Breast epithelium (tissue), 4 donors: ENCODE data around the gene ALOX15B. TPM values are rescaled to one million over a fixed set of nuclear protein-coding genes. Genes with fewer than 3 reads are reported as not detected.

Experiments used
- DNase-seq, 2 donors: peaks; one replicate each; pipeline ENCODE4 v3.0.0-alpha.2; 2019; ENCODE audit warnings: low spot score in 2 of 2
- H3K27ac ChIP-seq, 2 donors: fragments of 200-600 bp; sonication (generic) in 1 of 2; one replicate each; pipeline ENCODE4 v1.5.1; 2016 to 2019; ENCODE audit warnings: mild to moderate bottlenecking in 1 of 2
- H3K27me3 ChIP-seq, 2 donors: fragments of 200-600 bp; sonication (generic) in 1 of 2; one replicate each; pipeline versions ENCODE4 v1.5.1 to v1.6.0; 2017 to 2019; ENCODE audit warnings: control low read depth in 1 of 2, mild to moderate bottlenecking in 1 of 2
- H3K36me3 ChIP-seq: fragments of 200-600 bp; one replicate; pipeline ENCODE4 v1.5.1; 2019
- H3K4me1 ChIP-seq, 2 donors: fragments of 200-600 bp; sonication (generic); one replicate each; pipeline ENCODE4 v1.5.1; 2016 to 2019; ENCODE audit warnings: control low read depth in 1 of 2
- H3K4me3 ChIP-seq, 3 donors: fragments of 200-600 bp; sonication (generic); 1 replicate in 2 of 3; 2 replicates in 1 of 3; pipeline ENCODE4 v1.5.1; 2016 to 2019; ENCODE audit warnings: mild to moderate bottlenecking in 3 of 3, moderate library complexity in 2 of 3
- H3K9me3 ChIP-seq, 2 donors: fragments of 200-600 bp; sonication (generic) in 1 of 2; one replicate each; pipeline ENCODE4 v1.5.1; 2016 to 2019; ENCODE audit warnings: control low read depth in 1 of 2
- POLR2A ChIP-seq: fragments of 450-650 bp; IDR thresholded peaks from one replicate; pipeline ENCODE4 v1.6.1; 2016; ENCODE audit warnings: antibody characterized with exemption, mild to moderate bottlenecking, moderate library complexity
- POLR2AphosphoS5 ChIP-seq, 3 donors: sonication (generic); formaldehyde crosslinking; IDR thresholded peaks; one replicate each; pipeline ENCODE4 v1.6.1; 2017; ENCODE audit warnings: antibody characterized with exemption in 3 of 3
- intact Hi-C: fragments of 100-400 bp; cut with DNase I; formaldehyde crosslinking; loops from one replicate; pipeline ENCODE4 v1.15.1; 2023; ENCODE audit warnings: low total_unique reads
- total RNA-seq, 3 donors: library from RNA; depleted of rRNA; stranded (reverse); fragments of >200 nt; gene quantifications; one replicate each; pipeline ENCODE4 v1.1.0, GENCODE V29; 2016

ALOX15B gene
- total RNA-seq, 3 donors from 2014 or later: 3.3 to 38.3 (median 12.3) TPM

- no peaks in the 10 kb centered on the region for H3K27me3 ChIP-seq
- no peaks in the 10 kb centered on the region for H3K9me3 ChIP-seq
- DNase-seq: no peak
- H3K4me3 ChIP-seq: no peak overlapping the region
- no peaks in the 10 kb centered on the region for H3K36me3 ChIP-seq
- intact Hi-C loops: no loop called here
- H3K4me1 ChIP-seq: no peaks in the 10 kb centered on the region
- H3K27ac ChIP-seq: no peak overlapping the region
- TF ChIP-seq POLR2AphosphoS5 (IDR thresholded peaks at IDR 0.05): no peak
Observed at GRCh38 chr17:8095361-8095760, 56.5 kb downstream of the ALOX15B start.

- H3K27ac ChIP-seq: no peak overlapping the region
- intact Hi-C loops: no loop called here
- no peak for DNase-seq
- no peaks in the 10 kb centered on the region for H3K27me3 ChIP-seq
- TF ChIP-seq POLR2A: no peak
- H3K4me3 ChIP-seq: no peak overlapping the region
- H3K9me3 ChIP-seq: no peaks in the 10 kb centered on the region
- no peaks in the 10 kb centered on the region for H3K4me1 ChIP-seq
- no peaks in the 10 kb centered on the region for H3K36me3 ChIP-seq
Observed at GRCh38 chr17:8096541-8096940, 57.7 kb downstream of the ALOX15B start.

Other genes with a start within 250 kb of the ALOX15B start
- 10 to 100 TPM in 2 of 3 donors, 1 to 10 TPM in 1; 6.4 to 89.7 (median 10.5) TPM for gene KDM6B, start 204.8 kb upstream of the ALOX15B start, total RNA-seq
- 10 to 100 TPM in 1 of 3 donors, 1 to 10 TPM in 2; 4.8 to 21.0 (median 5.7) TPM for gene TMEM88, start 184.0 kb upstream of the ALOX15B start, total RNA-seq
- gene NAA38, start 181.5 kb upstream of the ALOX15B start, total RNA-seq: 10 to 100 TPM; 84.7 to 92.4 (median 89.9) TPM
- gene CYB5D1, start 181.1 kb upstream of the ALOX15B start, total RNA-seq: 10 to 100 TPM in 2 of 3 donors, 1 to 10 TPM in 1; 8.2 to 20.5 (median 13.4) TPM
- gene CHD3, start 150.3 kb upstream of the ALOX15B start, total RNA-seq: 10 to 100 TPM; 47.5 to 99.0 (median 90.0) TPM
- gene RNF227, start 122.8 kb upstream of the ALOX15B start, total RNA-seq: 10 to 100 TPM in 1 of 3 donors, 1 to 10 TPM in 2; 4.6 to 19.5 (median 8.6) TPM
- 1 to 10 TPM in 2 of 3 donors, under 1 TPM in 1; 0.48 to 1.5 (median 1.3) TPM for gene KCNAB3, start 109.2 kb upstream of the ALOX15B start, total RNA-seq
- 10 to 100 TPM; 24.9 to 38.9 (median 37.7) TPM for gene TRAPPC1, start 107.1 kb upstream of the ALOX15B start, total RNA-seq
- 10 to 100 TPM; 17.0 to 27.2 (median 23.9) TPM for gene CNTROB, start 106.9 kb upstream of the ALOX15B start, total RNA-seq
- under 1 TPM in 1 of 3 donors, not detected in 2; 0.15 TPM for gene GUCY2D, start 36.4 kb upstream of the ALOX15B start, total RNA-seq
- not detected for gene ALOX12B, start 48.7 kb downstream of the ALOX15B start, total RNA-seq
- under 1 TPM in 1 of 3 donors, not detected in 2; 0.73 TPM for gene ALOXE3, start 79.5 kb downstream of the ALOX15B start, total RNA-seq
- gene HES7, start 85.0 kb downstream of the ALOX15B start, total RNA-seq: not detected
- gene PER1, start 113.3 kb downstream of the ALOX15B start, total RNA-seq: 100 to 1,000 TPM in 2 of 3 donors, 10 to 100 TPM in 1; 97.3 to 167 (median 115) TPM
- 10 to 100 TPM; 21.8 to 30.2 (median 28.1) TPM for gene VAMP2, start 123.9 kb downstream of the ALOX15B start, total RNA-seq
- gene TMEM107, start 137.3 kb downstream of the ALOX15B start, total RNA-seq: 10 to 100 TPM; 15.7 to 83.1 (median 41.0) TPM
- 10 to 100 TPM in 2 of 3 donors, 1 to 10 TPM in 1; 8.5 to 11.5 (median 10.8) TPM for gene BORCS6, start 151.1 kb downstream of the ALOX15B start, total RNA-seq
- 1 to 10 TPM in 2 of 3 donors, under 1 TPM in 1; 0.44 to 3.8 (median 1.6) TPM for gene AURKB, start 171.5 kb downstream of the ALOX15B start, total RNA-seq
- gene CTC1, start 209.0 kb downstream of the ALOX15B start, total RNA-seq: 10 to 100 TPM; 12.8 to 35.7 (median 32.1) TPM
- 10 to 100 TPM; 10.2 to 23.6 (median 18.7) TPM for gene PFAS, start 210.2 kb downstream of the ALOX15B start, total RNA-seq
- 10 to 100 TPM; 22.1 to 25.2 (median 23.1) TPM for gene RANGRF, start 249.6 kb downstream of the ALOX15B start, total RNA-seq